ENCODE data around the gene TTYH3. TPM values are rescaled to one million over a fixed set of nuclear protein-coding genes. Genes with fewer than 3 reads are reported as not detected.

The TTYH3 gene, protein sequence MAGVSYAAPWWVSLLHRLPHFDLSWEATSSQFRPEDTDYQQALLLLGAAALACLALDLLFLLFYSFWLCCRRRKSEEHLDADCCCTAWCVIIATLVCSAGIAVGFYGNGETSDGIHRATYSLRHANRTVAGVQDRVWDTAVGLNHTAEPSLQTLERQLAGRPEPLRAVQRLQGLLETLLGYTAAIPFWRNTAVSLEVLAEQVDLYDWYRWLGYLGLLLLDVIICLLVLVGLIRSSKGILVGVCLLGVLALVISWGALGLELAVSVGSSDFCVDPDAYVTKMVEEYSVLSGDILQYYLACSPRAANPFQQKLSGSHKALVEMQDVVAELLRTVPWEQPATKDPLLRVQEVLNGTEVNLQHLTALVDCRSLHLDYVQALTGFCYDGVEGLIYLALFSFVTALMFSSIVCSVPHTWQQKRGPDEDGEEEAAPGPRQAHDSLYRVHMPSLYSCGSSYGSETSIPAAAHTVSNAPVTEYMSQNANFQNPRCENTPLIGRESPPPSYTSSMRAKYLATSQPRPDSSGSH
- 26.9 TPM in 2 replicates for total RNA-seq

DNA sequence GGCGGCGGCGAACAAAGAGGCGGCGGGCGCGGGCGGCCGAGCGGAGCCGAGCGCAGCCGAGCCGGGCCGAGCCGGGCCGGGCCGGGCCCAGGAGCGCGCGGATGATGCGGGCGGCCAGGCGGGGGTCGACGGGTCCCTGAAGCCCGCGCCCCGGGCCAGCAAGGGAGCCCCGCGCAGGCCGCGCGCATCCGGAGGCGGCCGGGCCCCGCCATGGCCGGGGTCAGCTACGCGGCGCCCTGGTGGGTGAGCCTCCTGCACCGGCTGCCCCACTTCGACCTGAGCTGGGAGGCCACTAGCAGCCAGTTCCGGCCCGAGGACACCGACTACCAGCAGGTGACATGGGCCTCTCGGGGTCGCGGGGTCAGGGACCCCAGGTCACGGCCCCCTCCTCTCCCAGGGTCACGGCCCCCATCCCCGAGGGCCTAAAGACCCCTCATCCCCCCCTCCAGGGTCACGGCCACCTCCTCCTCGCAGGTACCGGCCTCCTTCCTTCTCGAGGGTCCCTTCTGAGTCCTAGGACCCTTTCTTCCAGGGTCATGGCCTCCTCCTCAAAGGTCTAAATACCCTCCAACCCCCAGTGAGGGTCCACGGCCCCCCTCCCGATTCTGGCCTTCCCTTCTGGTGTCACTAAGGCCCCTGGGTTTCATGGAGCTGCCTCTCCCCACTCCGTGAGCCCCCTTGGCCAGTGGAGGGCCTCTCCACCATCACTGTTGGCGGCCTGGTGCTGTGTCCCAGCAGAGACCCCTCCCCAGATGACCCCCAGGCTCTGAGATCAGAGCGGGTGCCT lies at the start of gene TTYH3:
Gene TTYH3, plus strand, starts transcription at position 41 of the 787 bp plus-strand sequence. Its CDS starts 170 bp downstream, at position 211.

DNA sequence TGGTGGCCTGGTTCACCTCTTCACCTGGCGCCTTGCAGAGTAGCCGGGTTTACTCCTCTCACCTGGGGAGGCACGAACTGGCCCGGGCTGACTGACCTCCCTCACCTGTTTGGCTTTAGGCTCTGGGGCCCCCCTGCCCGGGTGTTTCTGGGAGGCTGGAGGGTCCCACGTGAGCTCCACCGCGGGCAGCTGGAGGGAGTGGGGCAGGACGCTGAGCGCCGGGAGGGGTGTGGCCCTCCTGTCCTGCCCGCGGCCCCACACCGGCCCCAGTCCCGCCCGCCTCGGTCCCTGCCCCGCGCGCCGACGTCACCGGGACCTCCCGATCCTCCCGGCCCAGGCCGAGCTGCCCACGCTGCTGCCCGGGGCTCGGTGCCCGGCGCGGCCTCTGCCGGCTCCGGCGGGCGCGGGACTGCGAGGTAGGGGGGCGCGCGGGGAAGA lies 56.1 kb downstream of the TTYH3 start, which contains the start of gene AMZ1:
Gene AMZ1, plus strand, starts transcription at position 322 of the 438 bp plus-strand sequence. CDS start 12,250 bp downstream, outside the sequence.

Other genes with a start within 250 kb of the TTYH3 start
- 7.5 and 7.9 TPM in 2 replicates for gene CHST12, start 228.4 kb upstream of the TTYH3 start, total RNA-seq
- not detected in 2 replicates for gene GRIFIN, start 155.6 kb upstream of the TTYH3 start, total RNA-seq
- 10.5 and 46.1 TPM in 2 replicates for gene LFNG, start 112.2 kb upstream of the TTYH3 start, total RNA-seq
- 15.8 and 19.8 TPM in 2 replicates for gene BRAT1, start 76.5 kb upstream of the TTYH3 start, total RNA-seq
- 6.8 and 11.4 TPM in 2 replicates for gene IQCE, start 73.0 kb upstream of the TTYH3 start, total RNA-seq
- gene AMZ1, start 56.2 kb downstream of the TTYH3 start, total RNA-seq, result under 0.01 TPM in 2 replicates
- 25.2 and 27.2 TPM in 2 replicates for gene GNA12, start 212.3 kb downstream of the TTYH3 start, total RNA-seq